HTR-8/SVneo (cell line): ENCODE data around the gene SORL1-AS1.

Experiments
- DNase-seq: peaks from one replicate; pipeline ENCODE4 v3.0.0; 2011; ENCODE audit warnings: low spot score, mixed read lengths; ENCODE audit not compliant: insufficient read length
- FAIRE-seq: peaks from 2 replicates; lab custom pipeline; 2011; peaks lifted over from hg19 to GRCh38; lab: Jason Lieb, UNC

Gene SORL1-AS1

GRCh38 chr11:121455115-121455514, 2.3 kb upstream of the SORL1-AS1 start:
- FAIRE-seq = no peak
- DNase-seq = no peak

GRCh38 chr11:121453589-121454299, 977 bp upstream of the SORL1-AS1 start:
- no peak for DNase-seq
- FAIRE-seq = no peak

- DNase-seq (peak; percentile 65), FAIRE-seq (peak; percentile 84)
Measured at GRCh38 chr11:121451986-121452608, 670 bp downstream of the SORL1-AS1 start, which contains the start of gene SORL1. TSS of gene SORL1 (plus strand) at chr11:121452314. CDS start at chr11:121452332, 18 bp downstream.

- no peak for FAIRE-seq
- DNase-seq = no peak
Measured at GRCh38 chr11:121451178-121451985, 1.4 kb downstream of the SORL1-AS1 start.

- FAIRE-seq = no peak
- no peak for DNase-seq
Measured at GRCh38 chr11:121450401-121450800, 2.4 kb downstream of the SORL1-AS1 start.

- no peak for DNase-seq
- no peak for FAIRE-seq
Measured at GRCh38 chr11:121449626-121450025, 3.1 kb downstream of the SORL1-AS1 start.

- DNase-seq (no peak), FAIRE-seq (no peak)
Measured at GRCh38 chr11:121449123-121449522, 3.6 kb downstream of the SORL1-AS1 start.

- FAIRE-seq = no peak
- DNase-seq = no peak
Measured at GRCh38 chr11:121448431-121448941, 4.3 kb downstream of the SORL1-AS1 start.

- DNase-seq = no peak
- no peak for FAIRE-seq
Measured at GRCh38 chr11:121448011-121448410, 4.8 kb downstream of the SORL1-AS1 start.

- no peak for DNase-seq
- FAIRE-seq = no peak
Measured at GRCh38 chr11:121446752-121447156, 6.0 kb downstream of the SORL1-AS1 start.

GRCh38 chr11:121445071-121445768, 7.5 kb downstream of the SORL1-AS1 start:
- no peak for FAIRE-seq
- DNase-seq = no peak

- DNase-seq = no peak
- no peak for FAIRE-seq
Measured at GRCh38 chr11:121444526-121444925, 8.2 kb downstream of the SORL1-AS1 start.

GRCh38 chr11:121443688-121444275, 9.0 kb downstream of the SORL1-AS1 start:
- FAIRE-seq = no peak
- no peak for DNase-seq

- FAIRE-seq = no peak
Measured at GRCh38 chr11:121441521-121441920, 11.2 kb downstream of the SORL1-AS1 start.

GRCh38 chr11:121439759-121440158, 13.0 kb downstream of the SORL1-AS1 start:
- no peak for DNase-seq
- FAIRE-seq = no peak

More at GRCh38 chr11:121441521-121441920, 11.2 kb downstream of the SORL1-AS1 start:
- DNase-seq = no peak

- no peak for DNase-seq
- FAIRE-seq = no peak
Measured at GRCh38 chr11:121439337-121439736, 13.4 kb downstream of the SORL1-AS1 start.

GRCh38 chr11:121437686-121438078, 15.1 kb downstream of the SORL1-AS1 start:
- no peak for DNase-seq
- no peak for FAIRE-seq

- FAIRE-seq (no peak), DNase-seq (no peak)
Measured at GRCh38 chr11:121437018-121437685, 15.6 kb downstream of the SORL1-AS1 start.
